GM23248 (cell line): ENCODE data around the gene DDX31. TPM values are rescaled to one million over a fixed set of nuclear protein-coding genes. Genes with fewer than 3 reads are reported as not detected.

Experiments used
- DNase-seq: peaks from one replicate; pipeline ENCODE4 v3.0.0-alpha.2; 2015
- H2AFZ ChIP-seq: fragments of 200-600 bp; sonication (generic); 2 replicates; pipeline ENCODE4 v1.6.1; 2016; ENCODE audit warnings: antibody characterized with exemption
- H3F3A ChIP-seq: fragments of 200-600 bp; sonication (generic); 2 replicates; pipeline ENCODE4 v1.6.1; 2016; ENCODE audit warnings: mild to moderate bottlenecking, antibody characterized with exemption, mixed run types; ENCODE audit not compliant: insufficient read depth
- H3K27ac ChIP-seq: fragments of 200-600 bp; sonication (generic); 2 replicates; pipeline ENCODE4 v1.5.1; 2016; ENCODE audit warnings: mild to moderate bottlenecking
- H3K27me3 ChIP-seq: fragments of 200-600 bp; sonication (generic); replicated peaks from 2 replicates; pipeline ENCODE4 v1.6.1; 2016; ENCODE audit warnings: mild to moderate bottlenecking; ENCODE audit not compliant: insufficient read depth
- H3K36me3 ChIP-seq: fragments of 200-600 bp; sonication (generic); 2 replicates; pipeline ENCODE4 v1.6.1; 2016; ENCODE audit warnings: low read depth, mild to moderate bottlenecking
- H3K4me1 ChIP-seq: fragments of 200-600 bp; sonication (generic); 2 replicates; pipeline ENCODE4 v1.6.1; 2016; ENCODE audit warnings: mild to moderate bottlenecking; ENCODE audit not compliant: insufficient read depth
- H3K4me2 ChIP-seq: fragments of 200-600 bp; sonication (generic); one replicate; pipeline ENCODE4 v1.6.1; 2016; ENCODE audit warnings: mild to moderate bottlenecking; ENCODE audit not compliant: unreplicated experiment
- H3K4me3 ChIP-seq: fragments of 200-600 bp; sonication (generic); 2 replicates; pipeline ENCODE4 v1.5.1; 2016; ENCODE audit warnings: mild to moderate bottlenecking
- H3K79me2 ChIP-seq: fragments of 200-600 bp; sonication (generic); 2 replicates; pipeline ENCODE4 v1.6.1; 2016; ENCODE audit warnings: mild to moderate bottlenecking; ENCODE audit not compliant: insufficient read depth
- H3K9ac ChIP-seq: fragments of 200-600 bp; sonication (generic); 2 replicates; pipeline ENCODE4 v1.6.1; 2016; ENCODE audit warnings: mild to moderate bottlenecking
- H3K9me2 ChIP-seq: fragments of 200-600 bp; sonication (generic); 2 replicates; pipeline ENCODE4 v1.6.1; 2016; ENCODE audit warnings: mixed run types, mild to moderate bottlenecking, moderate library complexity; ENCODE audit not compliant: insufficient read depth
- H3K9me3 ChIP-seq: fragments of 200-600 bp; sonication (generic); one replicate; pipeline ENCODE4 v1.6.1; 2017; ENCODE audit warnings: low read depth
- H4K20me1 ChIP-seq: fragments of 200-600 bp; sonication (generic); 2 replicates; pipeline ENCODE4 v1.6.0; 2016; ENCODE audit not compliant: insufficient read depth
- EZH2 ChIP-seq: fragments of 200-600 bp; sonication (generic); IDR thresholded peaks from 2 replicates; pipeline ENCODE4 v1.6.1; 2018; ENCODE audit warnings: antibody characterized with exemption, mild to moderate bottlenecking; ENCODE audit not compliant: insufficient read depth, poor library complexity, severe bottlenecking
- EZH2phosphoT487 ChIP-seq: fragments of 200-600 bp; sonication (generic); IDR thresholded peaks from 2 replicates; pipeline ENCODE4 v1.6.1; 2018; ENCODE audit warnings: antibody characterized with exemption, moderate library complexity, mild to moderate bottlenecking, low read depth; ENCODE audit not compliant: insufficient read depth
- WGBS, 2 experiments: methylation state at CpG; one replicate each; pipeline ENCODE4 v1.1.6; 2015 to 2017; ENCODE audit warnings: low lambda C conversion rate in 2 of 2, low coverage in 1 of 2; ENCODE audit errors: missing lambda C conversion rate in 2 of 2; 5-methylcytosine and 5-hydroxymethylcytosine counted together
- in situ Hi-C: fragments of 300-500 bp; cut with MboI; formaldehyde crosslinking; loops from 2 replicates; pipeline ENCODE4 v1.15.0; 2020
- polyA plus RNA-seq: library from polyadenylated mRNA; unstranded; fragments of >200 nt; fragmentation: Nextera tagmentation; extraction: Ambion mirVana; gene quantifications from 2 replicates; pipeline ENCODE4 v1.2.1, GENCODE V29; 2016
- total RNA-seq: library from RNA; depleted of rRNA; stranded (reverse); fragments of >200 nt; shearing (Covaris generic); gene quantifications from 2 replicates; pipeline ENCODE4 v1.2.3, GENCODE V29; 2014

Gene DDX31
- total and polyA plus RNA-seq, 2 experiments from 2014 or later, result 8.2 to 11.0 TPM

DNA sequence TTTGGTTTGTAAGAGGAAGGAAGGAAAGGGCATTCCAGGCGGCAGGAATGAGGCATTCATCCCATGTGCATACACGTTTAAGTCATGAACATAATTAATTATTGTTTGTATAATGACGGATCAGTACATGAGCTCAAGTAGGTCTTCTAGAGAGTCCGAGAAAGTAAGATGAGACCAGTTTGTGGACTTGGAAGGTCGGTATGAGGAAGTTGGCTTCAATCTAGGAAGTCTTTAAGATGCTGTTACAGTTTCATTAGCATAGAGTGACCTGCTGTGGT is 2.6 kb upstream of the DDX31 start:
- Histone ChIP-seq H3K79me2 (peaks cover 87% of the 10 kb centered on the region), H3K4me2 (peak overlapping the region; percentile 96), H3K4me3 (peak overlapping the region; percentile 86), H3K9ac (no peak overlapping the region), H4K20me1 (peaks cover 27% of the 10 kb centered on the region; the same call in 1 of the 2 replicates), H2AFZ (no peak overlapping the region), H3K27me3 (no peaks in the 10 kb centered on the region), H3K4me1 (peaks cover 29% of the 10 kb centered on the region), H3K9me3 (no peaks in the 10 kb centered on the region), H3K9me2 (no peaks in the 10 kb centered on the region), H3F3A (peaks cover 31% of the 10 kb centered on the region), H3K36me3 (no peaks in the 10 kb centered on the region), H3K27ac (no peak overlapping the region)
- in situ Hi-C loops, result no loop called here
- no peak for DNase-seq
- 52 to 61% methylated on average over 5 of the region's 5 CpGs for WGBS, 2 experiments
- no peak for TF ChIP-seq EZH2
- no peak for TF ChIP-seq EZH2phosphoT487

DNA sequence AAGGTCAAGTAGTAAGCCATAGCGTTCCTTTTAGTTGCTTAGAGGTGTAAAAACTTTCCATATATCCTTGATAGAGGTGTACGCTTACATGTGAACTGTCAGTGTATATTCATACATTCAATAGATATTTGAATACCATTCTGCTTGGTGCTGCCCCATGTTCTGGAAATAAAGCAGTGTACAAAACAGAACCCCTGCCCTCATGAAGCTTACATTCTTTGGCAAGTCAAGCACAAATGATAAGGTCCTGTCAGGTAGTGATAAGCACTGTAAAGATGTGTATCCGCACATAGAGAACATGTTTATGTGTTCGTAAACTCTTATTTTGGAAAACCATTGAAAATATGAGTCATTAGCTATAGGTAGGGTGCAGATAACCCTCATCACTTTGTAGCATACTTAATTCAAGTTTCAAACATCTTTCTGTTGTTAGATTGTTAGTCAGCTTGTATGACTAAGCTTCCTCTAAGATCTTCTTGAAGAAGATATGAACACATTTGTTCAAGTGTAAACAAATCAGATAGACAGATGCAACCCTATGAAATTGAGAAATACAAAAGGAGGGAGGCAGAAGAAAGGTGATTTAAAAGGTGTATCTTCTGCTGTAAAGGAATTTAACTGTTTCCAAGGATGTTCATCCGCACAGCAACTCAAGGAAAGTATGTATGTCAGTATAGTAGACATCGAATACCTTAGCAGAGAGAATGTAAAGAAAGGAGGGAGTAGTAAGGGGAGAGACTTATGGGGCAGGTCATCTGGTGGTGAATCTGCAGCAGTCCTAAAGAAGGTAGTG is 2.0 kb upstream of the DDX31 start:
- no peaks in the 10 kb centered on the region for H3K9me2 ChIP-seq
- no peaks in the 10 kb centered on the region for H3K27me3 ChIP-seq
- H3K4me3 ChIP-seq, result peak overlapping the region; percentile 86
- H3F3A ChIP-seq, result peaks cover 31% of the 10 kb centered on the region
- peaks cover 27% of the 10 kb centered on the region; the same call in 1 of the 2 replicates for H4K20me1 ChIP-seq
- H3K9me3 ChIP-seq, result no peaks in the 10 kb centered on the region
- H3K4me2 ChIP-seq, result peak overlapping the region; percentile 96
- H2AFZ ChIP-seq, result no peak overlapping the region
- peak; percentile 48 for DNase-seq
- peaks cover 29% of the 10 kb centered on the region for H3K4me1 ChIP-seq
- 96% methylated on average over 6 of the region's 6 CpGs for WGBS, 2 experiments
- H3K27ac ChIP-seq, result peak overlapping the region; percentile 97; the same call in 1 of the 2 replicates
- in situ Hi-C loops, result no loop called here
- H3K9ac ChIP-seq, result peak overlapping the region; percentile 97
- H3K36me3 ChIP-seq, result no peaks in the 10 kb centered on the region
- H3K79me2 ChIP-seq, result peaks cover 87% of the 10 kb centered on the region
- TF ChIP-seq EZH2phosphoT487 (no peak), EZH2 (no peak)

DNA sequence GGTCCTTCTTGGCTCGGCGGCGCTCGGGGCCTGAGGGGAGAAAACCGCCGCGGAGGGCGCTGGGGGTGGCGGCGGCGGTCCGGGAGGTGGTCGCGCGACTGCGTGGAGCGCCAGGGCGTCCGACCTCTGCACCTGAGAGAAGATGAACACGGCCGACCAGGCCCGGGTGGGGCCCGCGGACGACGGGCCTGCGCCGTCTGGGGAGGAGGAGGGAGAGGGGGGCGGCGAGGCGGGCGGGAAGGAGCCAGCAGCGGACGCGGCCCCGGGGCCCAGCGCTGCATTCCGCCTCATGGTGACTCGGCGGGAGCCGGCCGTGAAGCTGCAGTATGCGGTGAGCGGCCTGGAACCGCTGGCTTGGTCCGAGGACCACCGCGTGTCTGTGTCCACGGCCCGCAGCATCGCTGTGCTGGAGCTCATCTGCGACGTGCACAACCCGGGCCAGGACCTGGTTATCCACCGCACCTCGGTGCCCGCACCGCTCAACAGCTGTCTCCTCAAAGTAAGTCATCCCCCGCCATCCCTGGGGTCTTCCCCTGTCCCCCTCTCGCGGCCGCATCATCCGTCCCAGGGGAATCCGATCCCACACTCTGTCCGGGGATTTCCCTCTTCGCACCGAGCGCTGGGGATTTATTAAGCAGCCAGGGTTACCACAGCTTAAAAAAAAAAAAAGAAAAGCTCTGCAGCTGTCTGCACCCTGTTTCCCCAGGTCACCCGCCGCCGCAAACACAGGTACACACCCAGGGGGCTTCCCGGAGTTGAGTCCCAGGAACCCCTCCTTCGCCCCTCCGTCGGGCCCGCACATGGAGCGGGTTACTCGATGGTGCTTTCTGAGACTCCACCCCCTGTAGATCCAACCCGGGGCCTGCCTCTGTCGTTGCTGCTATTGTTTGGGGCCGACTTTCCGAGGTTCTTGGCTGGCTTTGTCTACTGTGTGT is 941 bp upstream of the DDX31 start, which contains the start of gene GTF3C4:
TSS of gene GTF3C4 (plus strand) at position 8 of the 935 bp plus-strand sequence. CDS start at position 143, 135 bp downstream.
- Histone ChIP-seq H3K4me3 (peak within 1 kb of the TSS; percentile 86), H3K79me2 (peaks cover 86% of the 10 kb centered on the region), H3K9ac (peak within 1 kb of the TSS; percentile 97), H3K9me2 (no peaks in the 10 kb centered on the region), H3K36me3 (no peaks in the 10 kb centered on the region), H3F3A (peaks cover 31% of the 10 kb centered on the region), H3K4me1 (peaks cover 29% of the 10 kb centered on the region), H3K4me2 (peak within 1 kb of the TSS; percentile 96), H2AFZ (peak within 1 kb of the TSS; percentile 94), H3K9me3 (no peaks in the 10 kb centered on the region), H4K20me1 (peaks cover 20% of the 10 kb centered on the region; the same call in 1 of the 2 replicates), H3K27ac (peak within 1 kb of the TSS; percentile 97), H3K27me3 (no peaks in the 10 kb centered on the region)
- peak; percentile 71 for DNase-seq
- 1 to 2% methylated on average over 56 to 82 of the region's 82 CpGs for WGBS, 2 experiments
- in situ Hi-C loops, result no loop called here
- TF ChIP-seq EZH2, result no peak
- no peak for TF ChIP-seq EZH2phosphoT487

DNA sequence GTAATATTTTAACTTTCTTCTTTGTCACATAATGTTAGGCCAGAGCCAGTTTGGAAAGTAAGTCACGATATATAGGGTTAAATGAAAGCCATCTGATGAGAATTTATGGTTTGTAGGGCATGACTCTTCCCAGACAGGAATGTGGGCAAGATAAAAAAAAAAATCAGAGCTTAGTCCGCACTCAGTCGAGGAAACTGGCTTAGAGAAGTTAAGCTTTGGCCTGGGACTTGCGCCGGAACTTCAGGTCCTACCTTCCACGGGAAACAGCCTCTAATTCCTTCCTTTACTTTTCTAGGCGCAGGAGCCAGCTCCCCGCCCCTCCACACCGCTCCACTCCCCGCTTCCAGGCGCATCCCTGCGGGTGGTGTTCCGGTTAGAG is 475 bp downstream of the DDX31 start:
- DNase-seq, result peak; percentile 82
- Histone ChIP-seq H3K36me3 (no peaks in the 10 kb centered on the region), H3K9me3 (no peaks in the 10 kb centered on the region), H3K27ac (peak overlapping the region; percentile 97), H3K9me2 (no peaks in the 10 kb centered on the region), H3K4me1 (peaks cover 25% of the 10 kb centered on the region), H3K4me2 (peak overlapping the region; percentile 96), H3K27me3 (no peaks in the 10 kb centered on the region), H3K79me2 (peaks cover 86% of the 10 kb centered on the region), H4K20me1 (peaks cover 18% of the 10 kb centered on the region; the same call in 1 of the 2 replicates), H3F3A (peaks cover 29% of the 10 kb centered on the region), H2AFZ (peak overlapping the region; percentile 94), H3K4me3 (peak overlapping the region; percentile 86), H3K9ac (peak overlapping the region; percentile 97)
- TF ChIP-seq EZH2 (no peak), EZH2phosphoT487 (no peak)
- in situ Hi-C loops, result no loop called here
- WGBS, 2 experiments, result 2 to 3% methylated on average over 10 to 13 of the region's 13 CpGs
